SW480 (cell line): ENCODE results near the gene HELZ.
A peak's percentile ranks its signal among the peaks of the same experiment; 100 is the strongest.

Source experiments
- DNase-seq: peaks from one replicate; pipeline ENCODE4 v3.0.0-alpha.2; 2016; ENCODE audit warnings: low spot score

The HELZ gene

GRCh38 chr17:67025216-67025792, 219.7 kb downstream of the HELZ start:
- DNase-seq: peak; percentile 43

GRCh38 chr17:67024736-67025135, 220.3 kb downstream of the HELZ start:
- DNase-seq: peak; percentile 16

GRCh38 chr17:67022451-67022810, 222.6 kb downstream of the HELZ start:
- DNase-seq: no peak

GRCh38 chr17:67021743-67022450, 223.1 kb downstream of the HELZ start:
- DNase-seq: no peak

GRCh38 chr17:67021196-67021595, 223.8 kb downstream of the HELZ start:
- no peak for DNase-seq
